Measurements from ENCODE around the gene MEGF10. TPM values are rescaled to one million over a fixed set of nuclear protein-coding genes. Genes with fewer than 3 reads are reported as not detected.

MEGF10 gene
- total RNA-seq, 1 experiment from 2014 or later = not detected

- intact Hi-C loops (cut with micrococcal nuclease; ENCODE audit: unreplicated experiment) = no loop called here
These were observed 34.2 kb downstream of the MEGF10 start for GRCh38 chr5:127324756-127325155.

GRCh38 chr5:127326431-127326830 lies 35.8 kb downstream of the MEGF10 start:
- Histone ChIP-seq H2AFZ (no peak overlapping the region), H3K36me3 (ENCODE audit: low read depth) (no peaks in the 10 kb centered on the region), H3K9me3 (ENCODE audit: insufficient read depth, low read depth) (no peaks in the 10 kb centered on the region), H3K4me2 (no peak overlapping the region), H3K79me2 (ENCODE audit: low read depth) (no peaks in the 10 kb centered on the region), H3K4me1 (replicated peaks; ENCODE audit: insufficient read depth) (no peaks in the 10 kb centered on the region), H3K27ac (no peak overlapping the region), H3K27me3 (ENCODE audit: insufficient read depth, low read depth) (no peaks in the 10 kb centered on the region), H4K20me1 (ENCODE audit: insufficient read depth) (no peaks in the 10 kb centered on the region), H3K9me2 (ENCODE audit: insufficient read depth) (no peaks in the 10 kb centered on the region), H3K4me3 (no peak overlapping the region), H3F3A (ENCODE audit: insufficient read depth, low read depth) (no peaks in the 10 kb centered on the region)
- no TSS peak for BruUV-seq (replicated peaks)
- TF ChIP-seq CTCF (conservative IDR thresholded peaks at IDR 0.05) (no peak), EZH2 (IDR thresholded peaks at IDR 0.05; ENCODE audit: low read depth) (no peak)
- intact Hi-C loops (cut with micrococcal nuclease; ENCODE audit: unreplicated experiment) = no loop called here
- no peak for DNase-seq
- ChIA-PET POLR2A (ENCODE audit: unreplicated experiment) (no interaction called here), CTCF (no interaction called here)

More at GRCh38 chr5:127324756-127325155, 34.2 kb downstream of the MEGF10 start:
- no peaks in the 10 kb centered on the region for H3F3A ChIP-seq (ENCODE audit: insufficient read depth, low read depth)
- no peak overlapping the region for H2AFZ ChIP-seq
- no peak for DNase-seq
- BruUV-seq (replicated peaks) = no TSS peak
- POLR2A ChIA-PET (ENCODE audit: unreplicated experiment) = no interaction called here
- H4K20me1 ChIP-seq (ENCODE audit: insufficient read depth) = no peaks in the 10 kb centered on the region
- H3K4me3 ChIP-seq = no peak overlapping the region
- H3K27ac ChIP-seq = no peak overlapping the region
- no peaks in the 10 kb centered on the region for H3K27me3 ChIP-seq (ENCODE audit: insufficient read depth, low read depth)
- no peaks in the 10 kb centered on the region for H3K9me3 ChIP-seq (ENCODE audit: insufficient read depth, low read depth)
- CTCF ChIA-PET = no interaction called here
- H3K79me2 ChIP-seq (ENCODE audit: low read depth) = no peaks in the 10 kb centered on the region
- H3K4me1 ChIP-seq (replicated peaks; ENCODE audit: insufficient read depth) = no peaks in the 10 kb centered on the region
- H3K4me2 ChIP-seq = no peak overlapping the region
- no peaks in the 10 kb centered on the region for H3K36me3 ChIP-seq (ENCODE audit: low read depth)
- TF ChIP-seq EZH2 (IDR thresholded peaks at IDR 0.05; ENCODE audit: low read depth) (no peak), CTCF (conservative IDR thresholded peaks at IDR 0.05) (no peak)
- no peaks in the 10 kb centered on the region for H3K9me2 ChIP-seq (ENCODE audit: insufficient read depth)

GRCh38 chr5:127326976-127327755 lies 36.6 kb downstream of the MEGF10 start:
- H3K9me3 ChIP-seq (ENCODE audit: insufficient read depth, low read depth) = no peaks in the 10 kb centered on the region
- H3K4me3 ChIP-seq = no peak overlapping the region
- ChIA-PET POLR2A (ENCODE audit: unreplicated experiment) (no interaction called here), CTCF (no interaction called here)
- intact Hi-C loops (cut with micrococcal nuclease; ENCODE audit: unreplicated experiment) = no loop called here
- H4K20me1 ChIP-seq (ENCODE audit: insufficient read depth) = no peaks in the 10 kb centered on the region
- no peaks in the 10 kb centered on the region for H3K4me1 ChIP-seq (replicated peaks; ENCODE audit: insufficient read depth)
- no peaks in the 10 kb centered on the region for H3K79me2 ChIP-seq (ENCODE audit: low read depth)
- no peak for DNase-seq
- no TSS peak for BruUV-seq (replicated peaks)
- no peaks in the 10 kb centered on the region for H3K9me2 ChIP-seq (ENCODE audit: insufficient read depth)
- H3F3A ChIP-seq (ENCODE audit: insufficient read depth, low read depth) = no peaks in the 10 kb centered on the region
- H3K4me2 ChIP-seq = no peak overlapping the region
- TF ChIP-seq EZH2 (IDR thresholded peaks at IDR 0.05; ENCODE audit: low read depth) (no peak), CTCF (conservative IDR thresholded peaks at IDR 0.05) (no peak)
- no peaks in the 10 kb centered on the region for H3K27me3 ChIP-seq (ENCODE audit: insufficient read depth, low read depth)
- no peak overlapping the region for H2AFZ ChIP-seq
- no peaks in the 10 kb centered on the region for H3K36me3 ChIP-seq (ENCODE audit: low read depth)
- no peak overlapping the region for H3K27ac ChIP-seq

Data from PC-9 (cell line).